SK-N-SH treated with all-trans-retinoic acid at 6 μM for 48 hours (cell line): ENCODE data around the gene DPM3.

Experiments
- ISL1 ChIP-seq: fragments of 250-450 bp; sonication (Bioruptor Pico); IDR thresholded peaks from 2 replicates; pipeline ENCODE4 v2.1.2; 2022; ENCODE audit warnings: mild to moderate bottlenecking, moderate library complexity
- PATZ1 ChIP-seq: fragments of 250-450 bp; sonication (Bioruptor Pico); IDR thresholded peaks from 2 replicates; pipeline ENCODE4 v1.8.0; 2020; ENCODE audit warnings: mild to moderate bottlenecking, moderate library complexity, borderline replicate concordance
- POU6F1 ChIP-seq: fragments of 250-450 bp; sonication (Bioruptor Pico); IDR thresholded peaks from 2 replicates; pipeline ENCODE4 v1.8.0; 2021; ENCODE audit warnings: low read depth, mild to moderate bottlenecking, moderate library complexity, borderline replicate concordance
- RARB ChIP-seq: fragments of 250-450 bp; sonication (Bioruptor Pico); IDR thresholded peaks from 2 replicates; pipeline ENCODE4 v1.8.0; 2021; ENCODE audit warnings: mild to moderate bottlenecking, moderate library complexity
- ZNF8 ChIP-seq: fragments of 450-650 bp; formaldehyde crosslinking; IDR thresholded peaks from 2 replicates; pipeline ENCODE4 v1.5.0; 2020; ENCODE audit warnings: mild to moderate bottlenecking, moderate library complexity

GRCh38 chr1:155179112-155180031 lies 39.0 kb upstream of the DPM3 start:
- TF ChIP-seq PATZ1: no peak
- TF ChIP-seq RARB (CRISPR knock-in tag): no peak
- no peak for TF ChIP-seq ZNF8 (CRISPR knock-in tag)
- no peak for TF ChIP-seq POU6F1 (CRISPR knock-in tag)
- TF ChIP-seq ISL1 (CRISPR knock-in tag): no peak
